Measurements from ENCODE around the gene SLC10A7. TPM values are rescaled to one million over a fixed set of nuclear protein-coding genes. Genes with fewer than 3 reads are reported as not detected.

The SLC10A7 gene
- total RNA-seq, 2 experiments from 2014 or later, result 12.2 to 12.6 TPM

- no peak for DNase-seq
- CTCF ChIA-PET, result interaction anchor here (1.1 kb wide), 1 partner anchor 9 kb away, joined by 3 read pairs; no protein-coding TSS in a partner anchor
- Mint-ChIP-seq H3K4me3 (no peak overlapping the region), H3K27me3 (ENCODE audit: low read depth) (peaks cover 7% of the 10 kb centered on the region), H3K4me1 (ENCODE audit: low read depth) (no peaks in the 10 kb centered on the region), H3K9me3 (no peaks in the 10 kb centered on the region), H3K27ac (no peak overlapping the region), H3K36me3 (ENCODE audit: low read depth) (no peaks in the 10 kb centered on the region)
- intact Hi-C loops (cut with micrococcal nuclease), result no loop called here
Observed at GRCh38 chr4:146210890-146211289, 310.9 kb downstream of the SLC10A7 start.

DNA sequence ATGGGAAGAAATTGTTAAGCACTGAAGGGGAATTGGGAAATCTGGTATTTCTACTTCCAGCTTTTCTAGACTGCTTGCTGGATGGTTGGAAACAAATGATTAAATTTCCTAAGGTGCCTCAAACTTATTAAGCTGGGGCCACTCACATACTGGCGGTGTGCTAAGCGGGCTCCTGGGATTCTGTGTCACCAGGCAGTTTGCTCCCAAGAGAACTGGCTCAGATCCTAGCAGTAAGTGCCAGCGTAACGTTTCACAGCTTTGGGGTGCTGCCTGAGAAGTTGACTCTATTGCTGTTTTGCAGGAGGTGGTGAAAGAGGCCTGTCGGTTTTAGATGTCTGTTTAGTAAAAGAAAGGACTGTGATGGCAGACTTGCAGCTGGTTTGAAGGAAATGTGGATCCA is 314.3 kb downstream of the SLC10A7 start:
- Mint-ChIP-seq H3K9me3 (no peaks in the 10 kb centered on the region), H3K27me3 (ENCODE audit: low read depth) (peaks cover 7% of the 10 kb centered on the region), H3K4me3 (no peak overlapping the region), H3K36me3 (ENCODE audit: low read depth) (peaks cover 13% of the 10 kb centered on the region), H3K4me1 (ENCODE audit: low read depth) (no peaks in the 10 kb centered on the region), H3K27ac (no peak overlapping the region)
- CTCF ChIA-PET, result no interaction called here
- intact Hi-C loops (cut with micrococcal nuclease), result no loop called here
- no peak for DNase-seq

Small RNA genes lying within 50 kb of the gene (microRNA-seq; reads per million reads assigned to microRNA genes)
- gene MIR7849 (ENCODE audit: borderline microRNAs expressed, borderline replicate concordance), result not detected

Other genes starting within 250 kb of the SLC10A7 start
- gene POU4F2, start 117.0 kb upstream of the SLC10A7 start, total RNA-seq, result not detected

All from activated naive CD4-positive, alpha-beta T cell treated with anti-CD3 and anti-CD28 coated beads for 36 hours (primary cell).